GM19395 (cell line): ENCODE results near the gene GATAD2A.

Experiments
- ATAC-seq: cut with Tn5 transposase; IDR thresholded peaks from one replicate; pipeline ENCODE4 v1.9.1; 2021; ENCODE audit warnings: mild to moderate bottlenecking, moderate library complexity; ENCODE audit not compliant: unreplicated experiment

Gene GATAD2A

DNA sequence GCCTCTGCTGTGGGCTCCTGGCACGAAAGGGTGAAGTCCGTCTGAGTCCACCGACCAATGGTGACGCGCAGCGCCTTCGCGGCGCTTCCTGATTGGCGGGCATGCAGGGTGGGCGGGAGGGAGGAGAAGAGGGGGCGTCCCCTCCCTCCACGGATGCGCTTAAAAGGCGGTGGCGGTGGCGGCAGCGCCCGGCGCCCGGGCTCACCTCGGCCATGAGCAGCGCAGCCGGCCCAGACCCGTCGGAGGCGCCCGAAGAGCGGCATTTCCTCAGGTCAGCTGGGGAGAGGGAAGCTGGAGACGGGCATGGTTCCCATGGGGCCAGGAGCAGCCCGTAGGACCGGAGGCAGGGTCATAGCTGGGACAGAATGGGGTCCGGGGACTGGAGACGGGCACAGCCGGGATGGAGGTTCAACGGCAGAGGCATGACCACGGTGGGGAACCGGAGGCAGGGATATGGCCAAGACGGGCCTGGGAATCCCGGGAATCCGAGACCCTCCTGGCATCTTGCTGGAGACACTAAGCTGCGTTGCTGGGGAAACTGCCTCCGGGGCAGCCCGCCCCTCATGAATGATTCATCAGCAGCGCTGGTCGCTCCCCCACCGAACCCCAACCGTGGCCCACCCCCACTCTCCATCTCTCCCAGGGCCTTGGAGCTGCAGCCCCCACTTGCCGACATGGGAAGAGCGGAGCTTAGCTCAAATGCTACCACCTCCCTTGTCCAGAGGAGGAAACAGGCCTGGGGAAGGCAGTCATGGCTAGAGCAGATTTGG is 123.4 kb downstream of the GATAD2A start, which contains the start of gene YJEFN3:
Gene YJEFN3 (plus strand): TSS at position 191 of the 770 bp plus-strand sequence. CDS start 22 bp downstream, at position 213.
- ATAC-seq: no peak

GRCh38 chr19:19529783-19530422 is 124.4 kb downstream of the GATAD2A start:
- no peak for ATAC-seq

- no peak for ATAC-seq
Measured at GRCh38 chr19:19530423-19530804, 124.9 kb downstream of the GATAD2A start.

DNA sequence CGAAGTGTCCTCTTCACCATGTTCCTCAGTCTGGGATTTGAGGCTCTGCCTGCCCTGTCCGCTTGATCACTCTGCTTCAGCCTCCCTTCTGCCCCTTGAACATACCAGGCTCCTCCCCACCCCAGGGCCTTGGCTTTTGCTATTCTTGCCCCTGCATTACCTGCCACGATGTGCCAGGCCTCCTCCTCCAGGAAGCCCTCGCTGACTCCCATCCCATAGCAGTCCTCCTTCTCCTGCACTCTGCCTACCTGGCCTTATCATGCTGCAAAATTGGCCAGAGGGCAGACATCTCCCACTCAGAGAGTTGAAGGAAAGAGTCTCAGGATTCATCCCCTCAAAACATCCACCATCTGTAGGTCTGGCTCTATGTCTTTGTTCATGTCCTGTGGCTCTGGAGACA is 125.4 kb downstream of the GATAD2A start:
- no peak for ATAC-seq

DNA sequence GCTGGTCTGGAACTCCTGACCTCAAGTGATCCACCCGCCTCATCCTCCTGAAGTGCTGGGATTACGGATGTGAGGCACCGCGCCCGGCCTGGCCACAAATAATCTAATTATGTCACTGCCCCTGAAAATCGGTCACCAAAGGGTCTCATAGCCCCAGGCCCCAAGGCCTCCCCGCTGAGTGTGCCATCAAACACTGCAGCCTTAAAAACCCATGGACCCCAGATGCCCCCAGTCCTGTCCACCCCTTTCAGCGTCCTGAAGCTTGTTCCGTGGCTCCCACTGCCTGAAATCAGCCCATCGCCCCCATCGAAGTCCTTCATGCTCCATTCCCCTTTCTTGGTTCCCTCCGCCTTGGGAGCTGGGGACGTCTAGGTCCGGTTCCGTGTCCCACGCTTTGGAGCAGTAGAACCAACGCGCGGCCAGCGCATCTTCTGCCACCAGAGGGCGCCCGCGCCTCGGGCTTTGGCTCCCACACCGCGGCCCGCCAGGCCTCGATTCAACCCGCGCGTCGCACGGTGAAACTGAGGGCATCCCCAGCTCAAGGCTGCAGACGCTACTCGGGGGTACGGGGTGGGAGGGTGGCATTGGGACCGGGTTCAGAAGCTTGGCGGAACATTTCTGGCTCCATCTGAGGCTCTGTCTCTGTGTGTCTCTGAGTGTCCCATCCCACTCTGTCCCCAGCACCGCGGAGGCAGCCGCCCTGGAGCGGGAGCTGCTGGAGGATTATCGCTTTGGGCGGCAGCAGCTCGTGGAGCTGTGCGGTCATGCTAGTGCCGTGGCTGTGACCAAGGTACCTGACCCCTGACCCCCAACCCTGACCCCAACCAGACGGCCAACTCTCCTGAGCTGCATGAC is 126.7 kb downstream of the GATAD2A start:
- ATAC-seq: no peak

DNA sequence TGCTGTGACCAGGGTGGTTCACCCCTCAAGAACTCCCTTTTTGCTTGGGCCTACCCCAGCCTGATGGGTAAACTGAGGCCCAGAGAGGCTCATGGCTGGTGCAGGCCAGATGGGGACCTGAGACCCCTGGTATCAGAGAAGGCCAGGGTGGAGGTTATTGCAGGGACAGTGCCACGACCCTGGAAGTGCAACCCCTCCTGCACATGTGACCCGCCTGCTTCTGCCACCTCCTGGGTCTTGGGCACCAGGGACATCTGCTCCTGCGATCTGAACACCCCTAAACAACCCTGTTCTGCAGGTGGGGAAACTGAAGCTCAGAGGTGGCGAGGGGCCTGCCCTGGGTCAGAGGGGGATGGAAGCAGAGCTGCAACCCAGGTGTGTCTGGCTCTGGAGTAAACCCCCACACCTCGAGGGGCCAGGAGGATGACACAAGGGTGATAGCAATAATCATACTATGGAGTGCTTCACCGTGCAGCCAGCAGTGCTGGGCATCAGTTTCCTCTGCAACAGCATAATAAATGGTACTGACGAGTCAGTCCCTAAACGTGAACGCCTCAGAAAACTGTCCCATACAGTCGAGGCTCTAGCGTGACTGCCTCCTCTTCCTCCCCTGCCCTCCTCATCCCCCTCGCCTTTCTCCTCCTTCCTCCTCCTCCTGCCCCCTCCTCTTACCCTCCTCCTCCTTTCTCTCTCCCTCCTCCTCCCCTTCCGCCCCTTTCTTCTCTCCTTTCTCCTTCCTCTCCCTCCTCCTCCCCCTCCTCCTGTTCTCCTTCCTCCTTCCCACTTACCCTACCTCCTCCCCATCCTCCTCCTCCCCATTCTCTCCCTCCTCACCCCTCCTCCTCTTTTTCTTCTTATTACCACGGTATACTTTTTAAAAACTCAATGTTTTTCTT is 127.6 kb downstream of the GATAD2A start:
- no peak for ATAC-seq

GRCh38 chr19:19533841-19534240 is 128.4 kb downstream of the GATAD2A start:
- ATAC-seq: no peak

DNA sequence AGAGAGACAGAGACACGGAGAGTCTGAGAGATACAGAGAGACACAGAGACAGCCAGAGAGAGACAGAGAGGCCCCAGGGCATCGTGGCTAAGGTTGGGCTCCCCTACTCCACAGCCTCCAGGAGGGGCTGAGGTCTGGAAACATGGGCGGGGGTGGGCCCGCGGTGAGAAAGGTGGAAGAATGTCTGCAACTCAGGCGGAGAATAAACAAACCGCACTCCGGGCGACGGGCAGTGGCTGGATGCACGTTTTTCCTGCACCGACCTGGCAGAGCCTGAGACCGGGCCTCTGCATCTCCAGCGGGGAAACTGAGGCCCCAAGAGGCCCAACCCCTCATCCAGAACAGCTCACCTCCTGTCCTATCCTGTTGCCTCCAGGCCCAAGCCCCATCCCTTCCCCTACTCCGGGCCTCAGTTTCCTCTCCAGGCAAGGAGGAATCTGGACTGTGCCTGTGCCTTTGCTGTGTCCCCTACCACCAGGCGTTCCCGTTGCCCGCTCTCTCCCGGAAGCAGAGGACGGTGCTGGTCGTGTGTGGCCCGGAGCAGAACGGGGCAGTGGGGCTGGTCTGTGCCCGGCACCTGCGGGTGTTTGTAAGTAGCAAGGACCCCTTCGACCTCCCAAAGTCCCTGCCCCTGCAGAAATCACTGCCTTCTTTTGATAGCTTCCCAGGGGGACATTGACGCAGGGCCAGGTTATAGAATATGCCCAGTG is 129.2 kb downstream of the GATAD2A start:
- no peak for ATAC-seq

GRCh38 chr19:19535311-19536191 is 130.1 kb downstream of the GATAD2A start:
- no peak for ATAC-seq

DNA sequence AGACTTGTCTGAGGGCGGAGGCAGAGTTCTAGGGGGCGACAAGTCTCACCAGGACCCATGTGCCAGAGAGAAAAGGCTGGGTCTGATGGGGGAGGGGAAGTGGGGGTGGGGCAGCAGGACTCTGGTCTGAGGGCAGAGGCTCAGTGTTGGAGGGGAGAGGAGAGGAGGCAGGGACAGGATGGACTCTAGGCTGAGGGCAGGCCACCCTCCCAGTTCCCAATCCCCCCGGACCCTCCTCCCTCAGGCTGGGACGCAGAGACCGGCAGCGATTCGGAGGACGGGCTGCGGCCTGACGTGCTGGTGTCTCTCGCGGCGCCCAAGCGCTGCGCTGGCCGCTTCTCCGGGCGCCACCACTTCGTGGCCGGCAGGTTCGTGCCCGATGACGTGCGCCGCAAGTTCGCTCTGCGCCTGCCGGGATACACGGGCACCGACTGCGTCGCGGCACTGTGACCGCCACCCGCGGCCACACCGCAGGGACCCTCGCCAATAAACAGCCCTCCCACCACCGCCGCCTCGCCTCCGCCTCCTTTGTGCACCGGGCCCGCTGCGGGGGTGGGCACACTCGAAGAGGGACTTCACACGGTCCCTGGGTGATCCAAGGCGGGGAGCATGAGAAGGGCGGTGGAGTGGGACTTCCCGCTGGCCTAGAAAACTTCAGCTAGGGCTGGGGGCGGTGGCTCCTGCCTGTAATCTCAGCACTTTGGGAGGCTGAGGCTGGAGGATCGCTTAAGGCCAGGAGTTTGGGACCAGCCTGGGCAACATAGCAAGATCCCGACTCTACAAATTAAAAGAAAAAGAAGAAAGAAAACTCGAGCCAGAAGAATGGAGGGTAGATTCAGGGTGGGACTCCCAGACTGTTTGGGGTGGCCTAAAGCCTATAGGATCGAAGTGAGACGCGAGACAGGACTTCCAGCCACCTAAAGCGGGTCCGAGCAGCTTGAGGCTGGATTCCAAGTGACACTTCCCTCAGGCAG is 131.9 kb downstream of the GATAD2A start:
- ATAC-seq: no peak

DNA sequence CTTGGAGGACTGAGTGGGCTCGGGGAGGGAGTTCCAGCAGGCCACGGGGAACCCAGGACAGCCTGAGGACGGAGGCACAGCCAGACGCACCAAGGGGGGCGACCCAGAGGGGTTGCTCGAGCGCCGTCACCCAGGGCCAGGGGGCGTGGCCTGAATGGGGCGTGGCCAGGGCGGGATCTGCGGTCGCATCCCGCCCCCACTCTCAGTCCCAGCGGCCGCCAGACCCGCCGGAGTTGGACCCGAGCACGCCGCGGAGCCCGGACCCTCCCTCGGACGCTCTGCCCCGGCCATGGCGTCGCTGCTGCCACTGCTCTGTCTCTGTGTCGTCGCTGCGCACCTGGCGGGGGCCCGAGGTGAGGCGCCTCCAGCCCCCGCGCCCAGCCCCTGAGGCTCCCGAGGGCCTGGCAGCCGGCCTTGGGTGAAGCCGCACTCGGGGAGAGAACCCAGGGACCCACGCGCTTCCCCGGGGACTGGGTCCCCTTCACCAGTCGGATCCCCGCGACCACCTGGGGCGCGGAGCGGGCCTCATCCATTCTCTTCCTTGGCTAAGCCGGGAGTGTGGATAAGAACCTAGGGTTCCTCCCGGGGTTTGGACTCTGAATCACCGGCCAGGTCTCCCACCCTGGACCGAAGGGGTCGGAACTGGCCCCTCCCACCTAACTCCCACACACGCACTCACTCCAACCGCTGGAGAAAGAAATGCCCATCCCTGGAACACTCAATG is 132.7 kb downstream of the GATAD2A start, which contains the start of gene CILP2:
Gene CILP2 (plus strand): TSS at position 205 of the 724 bp plus-strand sequence. CDS start 85 bp downstream, at position 290.
- ATAC-seq: no peak

- no peak for ATAC-seq
Measured at GRCh38 chr19:19538785-19539166, 133.3 kb downstream of the GATAD2A start.

- ATAC-seq: no peak
Measured at GRCh38 chr19:19539698-19540063, 134.2 kb downstream of the GATAD2A start.

- ATAC-seq: no peak
Measured at GRCh38 chr19:19540064-19540714, 134.7 kb downstream of the GATAD2A start.

- no peak for ATAC-seq
Measured at GRCh38 chr19:19540715-19541515, 135.4 kb downstream of the GATAD2A start.

DNA sequence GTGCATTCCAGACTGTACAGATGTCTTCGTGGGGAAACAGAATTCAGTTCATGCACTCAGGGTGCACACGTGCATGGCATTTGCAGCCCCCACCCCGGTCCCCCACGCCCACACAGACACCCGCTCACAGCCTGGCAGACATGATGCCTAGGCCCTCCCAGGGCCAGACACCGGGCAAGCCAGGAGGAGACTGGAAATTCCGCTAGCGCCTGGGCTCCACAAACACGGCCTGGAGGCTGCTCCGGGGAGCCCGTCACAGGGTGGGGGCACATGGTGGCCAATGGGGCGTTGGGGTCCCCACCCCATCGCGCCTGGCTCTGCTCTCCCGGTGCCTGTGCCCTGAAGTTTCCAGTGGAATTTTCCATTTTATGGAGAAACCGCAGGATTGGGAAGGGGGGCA is 136.1 kb downstream of the GATAD2A start:
- ATAC-seq: no peak
